ENCODE results near the gene TRAF3.

The TRAF3 gene

DNA sequence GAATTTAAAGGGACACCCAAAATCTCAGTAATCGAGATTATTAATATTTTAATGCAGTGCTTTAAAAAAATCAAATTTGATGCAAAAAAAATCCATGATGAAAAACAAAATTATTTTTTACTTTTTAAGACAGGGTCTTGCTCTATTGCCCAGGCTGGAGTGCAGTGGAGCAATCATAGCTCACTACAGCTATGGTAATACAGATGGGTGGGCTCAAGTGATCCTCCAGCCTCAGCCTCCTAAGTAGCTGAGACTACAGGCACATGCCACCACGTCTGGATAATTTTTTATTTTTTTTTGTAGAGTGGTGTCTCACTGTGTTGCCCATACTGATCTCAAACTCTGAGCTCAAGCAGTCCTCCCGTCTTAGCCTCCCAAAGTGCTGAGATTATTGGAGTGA is 62.9 kb downstream of the TRAF3 start:
- Histone ChIP-seq H3K27ac (ENCODE audit: low read depth, low read length) (no peak overlapping the region), H3K9me3 (ENCODE audit: insufficient read depth, low read length) (no peaks in the 10 kb centered on the region), H4K20me1 (ENCODE audit: low read depth, low read length) (no peaks in the 10 kb centered on the region), H3K79me2 (ENCODE audit: insufficient read depth, low read length) (no peaks in the 10 kb centered on the region), H3K9me2 (replicated peaks; ENCODE audit: insufficient read depth, low read length) (no peaks in the 10 kb centered on the region), H3K36me3 (ENCODE audit: low read length) (no peaks in the 10 kb centered on the region), H3K27me3 (ENCODE audit: low read length) (no peaks in the 10 kb centered on the region), H3K4me2 (ENCODE audit: low read depth, low read length, poor library complexity, severe bottlenecking) (no peak overlapping the region), H3K4me3 (ENCODE audit: insufficient read depth, low read length, poor library complexity, severe bottlenecking) (no peak overlapping the region), H3K9ac (ENCODE audit: low read length) (no peak overlapping the region), H3F3A (ENCODE audit: insufficient read depth) (no peaks in the 10 kb centered on the region), H2AFZ (ENCODE audit: low read depth, low read length, severe bottlenecking) (no peak overlapping the region)
- TF ChIP-seq EZH2phosphoT487 (conservative IDR thresholded peaks at IDR 0.05; ENCODE audit: low read length): no peak
- TF ChIP-seq, protein P1, sequence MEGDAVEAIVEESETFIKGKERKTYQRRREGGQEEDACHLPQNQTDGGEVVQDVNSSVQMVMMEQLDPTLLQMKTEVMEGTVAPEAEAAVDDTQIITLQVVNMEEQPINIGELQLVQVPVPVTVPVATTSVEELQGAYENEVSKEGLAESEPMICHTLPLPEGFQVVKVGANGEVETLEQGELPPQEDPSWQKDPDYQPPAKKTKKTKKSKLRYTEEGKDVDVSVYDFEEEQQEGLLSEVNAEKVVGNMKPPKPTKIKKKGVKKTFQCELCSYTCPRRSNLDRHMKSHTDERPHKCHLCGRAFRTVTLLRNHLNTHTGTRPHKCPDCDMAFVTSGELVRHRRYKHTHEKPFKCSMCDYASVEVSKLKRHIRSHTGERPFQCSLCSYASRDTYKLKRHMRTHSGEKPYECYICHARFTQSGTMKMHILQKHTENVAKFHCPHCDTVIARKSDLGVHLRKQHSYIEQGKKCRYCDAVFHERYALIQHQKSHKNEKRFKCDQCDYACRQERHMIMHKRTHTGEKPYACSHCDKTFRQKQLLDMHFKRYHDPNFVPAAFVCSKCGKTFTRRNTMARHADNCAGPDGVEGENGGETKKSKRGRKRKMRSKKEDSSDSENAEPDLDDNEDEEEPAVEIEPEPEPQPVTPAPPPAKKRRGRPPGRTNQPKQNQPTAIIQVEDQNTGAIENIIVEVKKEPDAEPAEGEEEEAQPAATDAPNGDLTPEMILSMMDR (IDR thresholded peaks at IDR 0.05; ENCODE audit: insufficient read depth, low read length, poor library complexity, severe bottlenecking): no peak

GRCh38 chr14:102840771-102841528 is 63.7 kb downstream of the TRAF3 start:
- Histone ChIP-seq H3K79me2 (ENCODE audit: insufficient read depth, low read length) (no peaks in the 10 kb centered on the region), H3K4me2 (ENCODE audit: low read depth, low read length, poor library complexity, severe bottlenecking) (no peak overlapping the region), H3K9me2 (replicated peaks; ENCODE audit: insufficient read depth, low read length) (no peaks in the 10 kb centered on the region)

DNA sequence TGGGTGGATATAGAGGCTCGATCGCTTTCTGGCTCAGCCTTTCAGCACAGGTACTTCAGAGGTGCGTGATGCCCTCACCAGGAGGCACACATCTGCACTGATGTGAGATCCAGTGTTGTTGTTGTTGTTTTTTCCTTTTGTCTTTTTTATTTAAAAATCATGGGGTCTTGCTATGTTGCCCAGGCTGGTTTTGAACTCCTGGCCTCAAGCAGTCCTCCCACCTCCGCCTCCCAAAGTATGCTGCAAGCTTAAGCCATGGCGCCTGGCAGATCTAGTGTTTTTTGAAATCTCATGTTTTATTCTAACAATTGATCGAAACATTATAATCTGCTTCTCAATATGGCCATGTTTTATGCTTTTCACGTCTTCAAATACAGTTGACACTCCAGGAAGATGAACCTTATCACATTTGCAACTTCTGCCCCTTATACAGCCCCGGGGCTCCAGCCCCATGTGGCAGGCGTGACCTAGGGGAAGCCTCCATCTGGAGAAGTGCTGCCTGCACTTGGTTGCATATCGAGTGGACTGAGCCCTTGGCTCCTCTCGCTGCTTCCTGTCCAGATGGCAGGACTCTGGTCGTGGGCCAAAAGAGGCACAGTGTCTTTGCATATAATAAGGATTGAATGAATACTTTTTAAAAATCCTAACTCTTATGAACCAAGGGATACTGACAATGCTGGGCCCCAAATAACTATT is 71.7 kb downstream of the TRAF3 start:
- Histone ChIP-seq H3K79me2 (ENCODE audit: insufficient read depth, low read length) (no peaks in the 10 kb centered on the region), H4K20me1 (ENCODE audit: low read depth, low read length) (no peaks in the 10 kb centered on the region), H3K9me2 (replicated peaks; ENCODE audit: insufficient read depth, low read length) (no peaks in the 10 kb centered on the region), H3K9me3 (ENCODE audit: insufficient read depth, low read length) (no peaks in the 10 kb centered on the region), H2AFZ (ENCODE audit: low read depth, low read length, severe bottlenecking) (no peak overlapping the region), H3K9ac (ENCODE audit: low read length) (no peak overlapping the region), H3K4me3 (ENCODE audit: insufficient read depth, low read length, poor library complexity, severe bottlenecking) (no peak overlapping the region), H3F3A (ENCODE audit: insufficient read depth) (no peaks in the 10 kb centered on the region), H3K36me3 (ENCODE audit: low read length) (no peaks in the 10 kb centered on the region), H3K27ac (ENCODE audit: low read depth, low read length) (no peak overlapping the region), H3K27me3 (ENCODE audit: low read length) (no peaks in the 10 kb centered on the region), H3K4me2 (ENCODE audit: low read depth, low read length, poor library complexity, severe bottlenecking) (no peak overlapping the region)
- TF ChIP-seq, protein P1 (IDR thresholded peaks at IDR 0.05; ENCODE audit: insufficient read depth, low read length, poor library complexity, severe bottlenecking): no peak
- no peak for TF ChIP-seq EZH2phosphoT487 (conservative IDR thresholded peaks at IDR 0.05; ENCODE audit: low read length)

More at GRCh38 chr14:102840771-102841528, 63.7 kb downstream of the TRAF3 start:
- TF ChIP-seq EZH2phosphoT487 (conservative IDR thresholded peaks at IDR 0.05; ENCODE audit: low read length): no peak
- TF ChIP-seq, protein P1 (IDR thresholded peaks at IDR 0.05; ENCODE audit: insufficient read depth, low read length, poor library complexity, severe bottlenecking): no peak
- Histone ChIP-seq H2AFZ (ENCODE audit: low read depth, low read length, severe bottlenecking) (no peak overlapping the region), H3K4me3 (ENCODE audit: insufficient read depth, low read length, poor library complexity, severe bottlenecking) (no peak overlapping the region), H3F3A (ENCODE audit: insufficient read depth) (no peaks in the 10 kb centered on the region), H3K36me3 (ENCODE audit: low read length) (no peaks in the 10 kb centered on the region), H3K9me3 (ENCODE audit: insufficient read depth, low read length) (no peaks in the 10 kb centered on the region), H3K9ac (ENCODE audit: low read length) (no peak overlapping the region), H3K27me3 (ENCODE audit: low read length) (no peaks in the 10 kb centered on the region), H4K20me1 (ENCODE audit: low read depth, low read length) (no peaks in the 10 kb centered on the region), H3K27ac (ENCODE audit: low read depth, low read length) (no peak overlapping the region)
